ENCODE results near the gene ROR1.

DNA sequence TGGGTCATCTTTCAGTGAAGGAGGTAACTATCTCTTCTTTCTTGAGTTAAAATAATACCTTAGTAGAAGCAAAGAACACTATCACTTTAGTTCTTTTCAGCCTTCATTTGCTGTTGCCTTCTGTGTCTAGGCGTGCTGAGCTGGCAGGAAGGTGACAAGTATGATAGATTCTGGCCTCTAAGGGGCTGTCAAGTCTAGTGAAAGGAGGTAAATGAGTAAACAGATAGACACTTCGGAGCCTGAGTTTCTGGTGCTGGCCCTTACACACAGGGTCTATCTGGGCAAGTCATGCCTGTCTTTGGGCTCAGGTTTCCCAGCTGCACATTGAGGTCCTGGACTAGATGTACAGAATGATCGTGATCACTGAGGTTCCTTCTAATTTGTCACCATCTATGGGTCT is 89.3 kb downstream of the ROR1 start:
- TF ChIP-seq, protein P1, sequence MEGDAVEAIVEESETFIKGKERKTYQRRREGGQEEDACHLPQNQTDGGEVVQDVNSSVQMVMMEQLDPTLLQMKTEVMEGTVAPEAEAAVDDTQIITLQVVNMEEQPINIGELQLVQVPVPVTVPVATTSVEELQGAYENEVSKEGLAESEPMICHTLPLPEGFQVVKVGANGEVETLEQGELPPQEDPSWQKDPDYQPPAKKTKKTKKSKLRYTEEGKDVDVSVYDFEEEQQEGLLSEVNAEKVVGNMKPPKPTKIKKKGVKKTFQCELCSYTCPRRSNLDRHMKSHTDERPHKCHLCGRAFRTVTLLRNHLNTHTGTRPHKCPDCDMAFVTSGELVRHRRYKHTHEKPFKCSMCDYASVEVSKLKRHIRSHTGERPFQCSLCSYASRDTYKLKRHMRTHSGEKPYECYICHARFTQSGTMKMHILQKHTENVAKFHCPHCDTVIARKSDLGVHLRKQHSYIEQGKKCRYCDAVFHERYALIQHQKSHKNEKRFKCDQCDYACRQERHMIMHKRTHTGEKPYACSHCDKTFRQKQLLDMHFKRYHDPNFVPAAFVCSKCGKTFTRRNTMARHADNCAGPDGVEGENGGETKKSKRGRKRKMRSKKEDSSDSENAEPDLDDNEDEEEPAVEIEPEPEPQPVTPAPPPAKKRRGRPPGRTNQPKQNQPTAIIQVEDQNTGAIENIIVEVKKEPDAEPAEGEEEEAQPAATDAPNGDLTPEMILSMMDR (conservative IDR thresholded peaks at IDR 0.05; ENCODE audit: low read length), result no peak
- TF ChIP-seq EZH2phosphoT487 (IDR thresholded peaks at IDR 0.05; ENCODE audit: borderline replicate concordance, low read depth, low read length), result no peak

Data from OCI-LY7 (cell line).